B cell (primary cell): ENCODE measurements around the gene AGPAT3.
A peak's percentile ranks its signal among the peaks of the same experiment; 100 is the strongest.

ENCODE experiments used
- EZH2 ChIP-seq: IDR thresholded peaks from 2 replicates; pipeline ENCODE4 v1.6.1; 2012; ENCODE audit warnings: borderline replicate concordance, low read depth, mild to moderate bottlenecking, moderate library complexity, low read length; ENCODE audit not compliant: insufficient read depth, poor library complexity, severe bottlenecking
- TF ChIP-seq, protein P1 (sequence below): fragments of 200-600 bp; IDR thresholded peaks from one replicate; pipeline ENCODE4 v1.8.0; 2022; ENCODE audit warnings: antibody characterized with exemption, mild to moderate bottlenecking

DNA sequence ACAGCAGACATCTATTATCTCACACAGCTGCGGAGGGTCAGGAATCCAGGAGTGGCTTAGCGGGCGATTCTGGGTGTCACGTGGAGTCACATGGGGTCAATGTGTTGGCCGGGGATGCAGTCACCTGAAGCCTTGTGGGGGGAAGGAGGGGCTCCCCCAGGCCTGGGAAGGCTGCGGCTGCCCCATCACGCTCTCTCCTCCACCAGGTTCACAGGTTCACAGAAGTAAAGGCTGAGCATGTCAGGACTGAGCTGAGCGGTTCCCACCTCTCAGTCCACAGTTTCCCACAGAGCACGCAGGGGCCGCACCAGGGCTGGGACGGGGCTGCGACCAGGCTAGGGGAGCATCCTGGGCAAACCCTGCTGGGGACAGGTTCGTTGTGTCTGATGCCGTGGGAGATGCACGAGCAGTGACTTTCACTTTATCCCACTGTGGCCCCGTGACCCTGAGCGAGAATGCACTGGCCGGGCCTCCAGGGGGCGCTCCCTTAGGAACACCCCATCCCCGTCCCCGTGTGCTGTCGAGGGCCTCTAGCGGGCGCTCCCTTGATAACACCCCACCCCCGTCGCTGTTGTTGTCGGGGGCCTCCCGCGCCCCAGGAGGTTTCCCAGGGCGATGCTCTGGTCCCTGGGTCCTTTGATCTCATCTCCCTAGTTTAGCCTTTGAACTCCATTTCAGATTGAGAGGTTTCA is 73.9 kb downstream of the AGPAT3 start:
- TF ChIP-seq, protein P1, sequence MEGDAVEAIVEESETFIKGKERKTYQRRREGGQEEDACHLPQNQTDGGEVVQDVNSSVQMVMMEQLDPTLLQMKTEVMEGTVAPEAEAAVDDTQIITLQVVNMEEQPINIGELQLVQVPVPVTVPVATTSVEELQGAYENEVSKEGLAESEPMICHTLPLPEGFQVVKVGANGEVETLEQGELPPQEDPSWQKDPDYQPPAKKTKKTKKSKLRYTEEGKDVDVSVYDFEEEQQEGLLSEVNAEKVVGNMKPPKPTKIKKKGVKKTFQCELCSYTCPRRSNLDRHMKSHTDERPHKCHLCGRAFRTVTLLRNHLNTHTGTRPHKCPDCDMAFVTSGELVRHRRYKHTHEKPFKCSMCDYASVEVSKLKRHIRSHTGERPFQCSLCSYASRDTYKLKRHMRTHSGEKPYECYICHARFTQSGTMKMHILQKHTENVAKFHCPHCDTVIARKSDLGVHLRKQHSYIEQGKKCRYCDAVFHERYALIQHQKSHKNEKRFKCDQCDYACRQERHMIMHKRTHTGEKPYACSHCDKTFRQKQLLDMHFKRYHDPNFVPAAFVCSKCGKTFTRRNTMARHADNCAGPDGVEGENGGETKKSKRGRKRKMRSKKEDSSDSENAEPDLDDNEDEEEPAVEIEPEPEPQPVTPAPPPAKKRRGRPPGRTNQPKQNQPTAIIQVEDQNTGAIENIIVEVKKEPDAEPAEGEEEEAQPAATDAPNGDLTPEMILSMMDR: peak; percentile 99
- no peak for TF ChIP-seq EZH2
